Fibroblast of lung (primary cell): Measurements from ENCODE around the gene PADI1.

ENCODE experiments used
- CTCF ChIP-seq, 2 donors: IDR thresholded peaks in 1 of 2; conservative IDR thresholded peaks in 1 of 2; 1 replicate in 1 of 2; 2 replicates in 1 of 2; pipeline ENCODE4 v1.5.1; 2011 to 2012; ENCODE audit warnings: low read length in 2 of 2, control low read depth in 1 of 2, inconsistent platforms in 1 of 2, low read depth in 1 of 2, mild to moderate bottlenecking in 1 of 2
- EZH2 ChIP-seq: IDR thresholded peaks from 2 replicates; pipeline ENCODE4 v1.5.1; 2012; ENCODE audit warnings: low read length, control low read depth, mild to moderate bottlenecking; ENCODE audit errors: missing control alignments

GRCh38 chr1:17188889-17189631 is 15.9 kb upstream of the PADI1 start:
- no peak for TF ChIP-seq CTCF (conservative IDR thresholded peaks at IDR 0.05 in 1 of 2, IDR thresholded peaks at IDR 0.05 in 1 of 2; ENCODE audit: low read depth in 1 of 2, low read length in 2 of 2)
- TF ChIP-seq EZH2, result no peak
